ENCODE data around the gene CCDC149.

Gene CCDC149

GRCh38 chr4:24849351-24849750 lies 63.5 kb downstream of the CCDC149 start:
- no peak for DNase-seq (ENCODE audit: low read depth)
- H3K4me3 ChIP-seq (ENCODE audit: low read length), result no peak overlapping the region
- no peak for TF ChIP-seq CTCF (conservative IDR thresholded peaks at IDR 0.05; ENCODE audit: low read length)

GRCh38 chr4:24846716-24847115 lies 66.1 kb downstream of the CCDC149 start:
- H3K4me3 ChIP-seq (ENCODE audit: low read length), result no peak overlapping the region
- TF ChIP-seq CTCF (conservative IDR thresholded peaks at IDR 0.05; ENCODE audit: low read length), result no peak
- no peak for DNase-seq (ENCODE audit: low read depth)

GRCh38 chr4:24845902-24846301 lies 66.9 kb downstream of the CCDC149 start:
- DNase-seq (ENCODE audit: low read depth), result no peak
- H3K4me3 ChIP-seq (ENCODE audit: low read length), result no peak overlapping the region
- TF ChIP-seq CTCF (conservative IDR thresholded peaks at IDR 0.05; ENCODE audit: low read length), result no peak

GRCh38 chr4:24845132-24845531 lies 67.7 kb downstream of the CCDC149 start:
- no peak for DNase-seq (ENCODE audit: low read depth)
- H3K4me3 ChIP-seq (ENCODE audit: low read length), result no peak overlapping the region
- TF ChIP-seq CTCF (conservative IDR thresholded peaks at IDR 0.05; ENCODE audit: low read length), result no peak

GRCh38 chr4:24843096-24843495 lies 69.7 kb downstream of the CCDC149 start:
- DNase-seq (ENCODE audit: low read depth), result no peak
- H3K4me3 ChIP-seq (ENCODE audit: low read length), result no peak overlapping the region
- no peak for TF ChIP-seq CTCF (conservative IDR thresholded peaks at IDR 0.05; ENCODE audit: low read length)

DNA sequence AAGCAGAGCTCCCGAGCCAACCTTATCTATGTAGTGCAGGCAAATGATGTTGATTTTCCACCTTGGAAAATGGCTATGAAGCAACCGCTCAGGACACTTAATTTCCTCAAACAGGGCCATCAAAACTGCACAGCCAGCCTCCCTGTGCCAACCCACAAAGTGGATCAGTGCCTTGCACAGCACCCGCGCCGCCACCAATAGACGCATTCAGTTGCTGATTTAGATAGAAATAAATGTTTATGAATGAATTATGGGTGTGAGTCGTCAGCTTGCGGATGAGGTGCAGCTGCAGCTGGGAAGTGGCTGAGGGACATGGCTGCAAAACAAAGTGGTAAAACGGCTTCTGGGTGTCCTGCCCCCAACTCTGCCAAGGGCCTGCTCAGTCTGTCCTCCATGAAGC lies 70.5 kb downstream of the CCDC149 start:
- TF ChIP-seq CTCF (conservative IDR thresholded peaks at IDR 0.05; ENCODE audit: low read length), result no peak
- no peak for DNase-seq (ENCODE audit: low read depth)
- no peak overlapping the region for H3K4me3 ChIP-seq (ENCODE audit: low read length)

DNA sequence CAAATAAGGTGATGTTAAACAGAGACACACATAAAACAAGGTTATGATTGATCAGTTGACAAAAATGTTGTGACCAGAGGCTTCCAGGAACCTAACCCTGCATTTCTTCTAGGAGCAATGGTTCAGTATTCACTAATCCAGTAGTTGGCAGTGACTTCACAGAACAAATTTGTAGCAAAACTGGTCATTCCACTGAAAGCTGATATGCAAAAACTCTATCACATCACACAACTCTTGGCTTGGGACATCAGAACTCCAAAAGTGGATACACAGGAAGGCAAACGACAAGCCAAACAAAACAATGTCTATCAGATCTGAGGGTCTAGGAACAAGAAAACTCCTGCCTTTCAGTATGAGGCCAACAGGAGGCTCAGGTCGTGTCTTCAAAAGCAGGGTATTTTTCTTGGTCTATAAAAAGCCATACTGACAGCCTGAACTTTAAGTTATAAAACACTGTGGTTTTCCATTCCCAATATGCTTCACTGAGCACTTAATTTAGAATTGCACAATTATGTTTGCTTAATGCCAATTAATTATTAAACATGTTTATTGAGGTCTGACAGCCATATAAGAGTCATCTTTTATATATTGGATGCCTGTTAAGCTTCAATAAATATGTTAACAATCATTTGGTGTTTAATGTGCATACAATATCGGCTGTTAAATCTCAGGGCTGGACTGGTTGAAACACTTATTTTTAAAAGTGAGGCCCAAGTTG lies 71.9 kb downstream of the CCDC149 start:
- no peak for TF ChIP-seq CTCF (conservative IDR thresholded peaks at IDR 0.05; ENCODE audit: low read length)
- no peak overlapping the region for H3K4me3 ChIP-seq (ENCODE audit: low read length)
- DNase-seq (ENCODE audit: low read depth), result no peak
